DND-41 (cell line): ENCODE results near the gene LIN9.

ENCODE experiments used
- ATAC-seq: fragments of 200-7000 bp; cut with Tn5 transposase; 3 replicates; pipeline ENCODE4 v1.9.1; 2021; ENCODE audit warnings: low read depth; ENCODE audit not compliant: insufficient read depth
- DNase-seq: peaks from one replicate; pipeline ENCODE4 v3.0.0-alpha.2; 2020
- H2AFZ ChIP-seq: 2 replicates; pipeline ENCODE4 v1.6.0; 2012; ENCODE audit warnings: low read depth, low read length
- H3K27ac ChIP-seq: 2 replicates; pipeline ENCODE4 v1.5.1; 2012; ENCODE audit warnings: low read length, inconsistent platforms
- H3K27me3 ChIP-seq: fragments of 200-600 bp; sonication (generic); 2 replicates; pipeline ENCODE4 v1.6.0; 2012; ENCODE audit warnings: low read length, mild to moderate bottlenecking, inconsistent platforms; ENCODE audit not compliant: insufficient read depth, poor library complexity
- H3K36me3 ChIP-seq: 2 replicates; pipeline ENCODE4 v1.5.1; 2012; ENCODE audit warnings: low read length, inconsistent platforms; ENCODE audit not compliant: insufficient read depth
- H3K4me1 ChIP-seq: 2 replicates; pipeline ENCODE4 v1.5.1; 2012; ENCODE audit warnings: mild to moderate bottlenecking, low read length; ENCODE audit not compliant: insufficient read depth
- H3K4me2 ChIP-seq: 2 replicates; pipeline ENCODE4 v1.6.0; 2012; ENCODE audit warnings: mild to moderate bottlenecking, moderate library complexity, low read length, inconsistent platforms; ENCODE audit not compliant: insufficient read depth
- H3K4me3 ChIP-seq, 2 experiments: fragments of 200-600 bp in 1 of 2; shearing (Covaris generic) in 1 of 2; 2 replicates each; pipeline ENCODE4 v1.5.1; 2012 to 2016; ENCODE audit warnings: inconsistent platforms in 2 of 2, low read length in 2 of 2, mild to moderate bottlenecking in 2 of 2, low read depth in 1 of 2, moderate library complexity in 1 of 2
- H3K79me2 ChIP-seq: 2 replicates; pipeline ENCODE4 v1.6.0; 2012; ENCODE audit warnings: low read length, inconsistent platforms; ENCODE audit not compliant: insufficient read depth
- H3K9ac ChIP-seq: 2 replicates; pipeline ENCODE4 v1.6.0; 2012; ENCODE audit warnings: low read depth, mild to moderate bottlenecking, inconsistent platforms, low read length, moderate library complexity
- H3K9me3 ChIP-seq: 2 replicates; pipeline ENCODE4 v1.5.1; 2012; ENCODE audit warnings: low read length, moderate library complexity, mild to moderate bottlenecking, inconsistent platforms; ENCODE audit not compliant: insufficient read depth, severe bottlenecking
- H4K20me1 ChIP-seq: 2 replicates; pipeline ENCODE4 v1.6.0; 2012; ENCODE audit warnings: low read length; ENCODE audit not compliant: insufficient read depth
- EZH2 ChIP-seq: IDR thresholded peaks from 3 replicates; pipeline ENCODE4 v1.6.1; 2012; ENCODE audit warnings: borderline replicate concordance, low read depth, mild to moderate bottlenecking, moderate library complexity, low read length, inconsistent platforms; ENCODE audit not compliant: severe bottlenecking
- TF ChIP-seq, protein P1 (sequence below): IDR thresholded peaks from 2 replicates; pipeline ENCODE4 v1.5.1; 2012; ENCODE audit warnings: borderline replicate concordance, low read length, moderate library complexity, mild to moderate bottlenecking; ENCODE audit not compliant: poor library complexity, severe bottlenecking; ENCODE audit errors: extremely low read depth

The LIN9 gene

GRCh38 chr1:226310637-226311195 lies 1.8 kb upstream of the LIN9 start:
- DNase-seq: no peak
- H4K20me1 ChIP-seq: no peaks in the 10 kb centered on the region; the same call in 1 of the 2 replicates
- peaks cover 33% of the 10 kb centered on the region for H3K4me1 ChIP-seq
- no peak overlapping the region for H3K4me3 ChIP-seq
- no peak overlapping the region for H3K27ac ChIP-seq
- H3K36me3 ChIP-seq: peaks cover 2% of the 10 kb centered on the region; the same call in 1 of the 2 replicates
- H3K27me3 ChIP-seq: no peaks in the 10 kb centered on the region
- TF ChIP-seq, protein P1, sequence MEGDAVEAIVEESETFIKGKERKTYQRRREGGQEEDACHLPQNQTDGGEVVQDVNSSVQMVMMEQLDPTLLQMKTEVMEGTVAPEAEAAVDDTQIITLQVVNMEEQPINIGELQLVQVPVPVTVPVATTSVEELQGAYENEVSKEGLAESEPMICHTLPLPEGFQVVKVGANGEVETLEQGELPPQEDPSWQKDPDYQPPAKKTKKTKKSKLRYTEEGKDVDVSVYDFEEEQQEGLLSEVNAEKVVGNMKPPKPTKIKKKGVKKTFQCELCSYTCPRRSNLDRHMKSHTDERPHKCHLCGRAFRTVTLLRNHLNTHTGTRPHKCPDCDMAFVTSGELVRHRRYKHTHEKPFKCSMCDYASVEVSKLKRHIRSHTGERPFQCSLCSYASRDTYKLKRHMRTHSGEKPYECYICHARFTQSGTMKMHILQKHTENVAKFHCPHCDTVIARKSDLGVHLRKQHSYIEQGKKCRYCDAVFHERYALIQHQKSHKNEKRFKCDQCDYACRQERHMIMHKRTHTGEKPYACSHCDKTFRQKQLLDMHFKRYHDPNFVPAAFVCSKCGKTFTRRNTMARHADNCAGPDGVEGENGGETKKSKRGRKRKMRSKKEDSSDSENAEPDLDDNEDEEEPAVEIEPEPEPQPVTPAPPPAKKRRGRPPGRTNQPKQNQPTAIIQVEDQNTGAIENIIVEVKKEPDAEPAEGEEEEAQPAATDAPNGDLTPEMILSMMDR: no peak
- TF ChIP-seq EZH2: no peak
- H3K79me2 ChIP-seq: peaks cover 32% of the 10 kb centered on the region
- peak overlapping the region; percentile 41; the same call in 1 of the 2 replicates for H2AFZ ChIP-seq
- ATAC-seq: no peak
- H3K4me2 ChIP-seq: no peak overlapping the region
- no peaks in the 10 kb centered on the region for H3K9me3 ChIP-seq
- H3K9ac ChIP-seq: no peak overlapping the region

- Histone ChIP-seq H3K27ac (no peak overlapping the region), H3K36me3 (peaks cover 2% of the 10 kb centered on the region; the same call in 1 of the 2 replicates), H2AFZ (peak overlapping the region; percentile 89), H3K27me3 (no peaks in the 10 kb centered on the region), H3K79me2 (peaks cover 37% of the 10 kb centered on the region), H3K4me1 (peaks cover 38% of the 10 kb centered on the region), H4K20me1 (no peaks in the 10 kb centered on the region; the same call in 1 of the 2 replicates), H3K9me3 (no peaks in the 10 kb centered on the region), H3K4me3 (0 out of 4 replicates have a peak overlapping the region, but pooled peaks of 1 of the 2 experiments have one; percentile 92), H3K4me2 (peak overlapping the region; percentile 89; the same call in 1 of the 2 replicates), H3K9ac (peak overlapping the region; percentile 99; the same call in 1 of the 2 replicates)
- ATAC-seq: no peak
- peak; percentile 21 for DNase-seq
- TF ChIP-seq EZH2: no peak
- TF ChIP-seq, protein P1: no peak
Measured at GRCh38 chr1:226310245-226310540, 1.2 kb upstream of the LIN9 start.

GRCh38 chr1:226309398-226310244 lies 657 bp upstream of the LIN9 start:
- Histone ChIP-seq H3K79me2 (peaks cover 43% of the 10 kb centered on the region), H3K4me2 (peak overlapping the region; percentile 89), H4K20me1 (peaks cover 2% of the 10 kb centered on the region; the same call in 1 of the 2 replicates), H3K4me1 (peaks cover 42% of the 10 kb centered on the region), H2AFZ (peak overlapping the region; percentile 89), H3K9me3 (no peaks in the 10 kb centered on the region), H3K9ac (peak overlapping the region; percentile 99), H3K27ac (peak overlapping the region; percentile 97), H3K36me3 (peaks cover 2% of the 10 kb centered on the region; the same call in 1 of the 2 replicates), H3K4me3 (peak overlapping the region; percentile 21 to 92; a peak in 3 of 4 replicates), H3K27me3 (no peaks in the 10 kb centered on the region)
- no peak for TF ChIP-seq EZH2
- TF ChIP-seq, protein P1: peak; percentile 15
- DNase-seq (no peak), ATAC-seq (peak; percentile 4; the same call in 2 of the 3 replicates)
